ENCODE data around the gene RNF213.

The RNF213 gene

DNA sequence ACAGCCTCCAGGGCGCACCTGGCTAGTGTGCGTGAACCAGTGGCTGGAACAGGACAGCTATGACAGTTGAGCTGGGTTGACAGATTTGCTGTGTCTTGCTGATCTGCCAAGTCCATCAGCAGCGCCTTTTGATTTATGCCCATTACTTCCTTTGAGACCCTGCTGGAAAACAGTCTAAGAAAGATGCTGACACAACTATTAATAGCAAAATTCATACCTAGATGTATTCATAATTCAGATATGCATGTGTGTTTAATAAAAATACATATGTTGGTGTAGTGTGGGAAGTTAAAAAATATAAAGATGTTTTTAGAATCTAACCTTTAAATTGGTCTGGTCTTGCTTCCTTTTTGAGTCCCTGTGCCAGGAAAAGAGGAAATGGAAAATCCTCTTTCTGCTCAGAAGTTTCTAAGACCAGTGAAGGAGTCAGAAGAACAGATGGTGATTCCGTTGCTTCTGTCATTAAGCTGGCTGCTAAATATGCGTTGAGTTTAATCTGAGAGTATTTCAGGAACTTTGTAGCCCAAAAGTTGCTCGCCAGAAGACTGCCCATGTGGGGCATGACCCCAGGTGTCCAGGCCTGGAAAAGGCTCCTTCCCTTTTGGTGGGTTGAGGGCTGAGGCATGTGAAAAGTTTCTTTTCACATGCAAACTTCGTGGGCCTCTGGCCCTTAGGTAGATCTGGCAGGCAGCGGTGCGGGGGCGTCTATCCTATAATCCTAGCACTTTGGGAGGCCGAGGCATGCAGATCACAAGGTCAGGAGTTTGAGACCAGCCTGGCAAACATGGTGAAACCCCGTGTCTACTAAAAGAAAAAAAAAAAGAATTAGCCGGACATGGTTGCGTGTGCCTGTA is 114.3 kb downstream of the RNF213 start:
- DNase-seq: no peak

- DNase-seq: no peak
Measured at GRCh38 chr17:80376531-80376930, 115.9 kb downstream of the RNF213 start.

DNA sequence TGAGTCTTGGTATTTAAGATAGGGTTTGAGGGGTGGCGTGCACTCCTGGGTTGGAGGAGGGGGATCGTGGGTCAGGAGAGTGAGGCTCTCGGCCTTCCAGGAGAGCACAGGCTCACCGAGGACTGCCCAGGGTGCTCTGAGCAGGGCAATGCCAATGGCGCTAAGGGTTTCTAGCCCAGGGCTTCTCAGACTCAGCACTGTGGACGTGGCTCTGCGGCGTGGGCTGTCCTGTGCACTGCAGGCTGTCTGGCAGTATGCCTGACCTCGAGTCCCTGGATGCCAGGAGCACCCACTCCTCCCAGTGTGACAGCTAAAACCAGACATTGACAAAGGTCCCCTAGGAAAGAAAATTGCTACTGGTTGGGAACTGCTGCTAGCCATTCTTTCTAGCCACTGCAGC is 117.1 kb downstream of the RNF213 start:
- DNase-seq: no peak

GRCh38 chr17:80379348-80379747 is 118.7 kb downstream of the RNF213 start:
- DNase-seq: no peak

DNA sequence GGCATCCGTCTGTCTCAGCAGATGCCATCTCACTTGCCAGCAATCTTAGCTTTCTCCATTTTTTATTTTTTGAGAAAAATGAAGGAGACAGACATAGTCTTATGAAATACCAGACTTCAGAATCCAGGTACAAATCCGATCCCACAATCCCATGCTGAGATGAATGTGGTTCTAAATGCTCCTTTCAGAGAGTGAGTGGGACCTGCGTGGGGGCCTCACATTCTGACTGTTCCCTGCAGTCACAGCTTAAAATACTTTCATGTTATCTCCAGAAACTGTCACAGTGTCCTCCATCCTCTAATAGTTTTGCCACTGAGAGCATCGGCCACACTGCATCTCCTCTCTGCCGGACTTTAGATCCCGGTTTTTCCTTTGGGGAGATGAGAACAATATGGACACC is 119.4 kb downstream of the RNF213 start:
- no peak for DNase-seq

GRCh38 chr17:80380555-80381002 is 119.9 kb downstream of the RNF213 start:
- no peak for DNase-seq

GRCh38 chr17:80381416-80381923 is 120.8 kb downstream of the RNF213 start:
- no peak for DNase-seq

DNA sequence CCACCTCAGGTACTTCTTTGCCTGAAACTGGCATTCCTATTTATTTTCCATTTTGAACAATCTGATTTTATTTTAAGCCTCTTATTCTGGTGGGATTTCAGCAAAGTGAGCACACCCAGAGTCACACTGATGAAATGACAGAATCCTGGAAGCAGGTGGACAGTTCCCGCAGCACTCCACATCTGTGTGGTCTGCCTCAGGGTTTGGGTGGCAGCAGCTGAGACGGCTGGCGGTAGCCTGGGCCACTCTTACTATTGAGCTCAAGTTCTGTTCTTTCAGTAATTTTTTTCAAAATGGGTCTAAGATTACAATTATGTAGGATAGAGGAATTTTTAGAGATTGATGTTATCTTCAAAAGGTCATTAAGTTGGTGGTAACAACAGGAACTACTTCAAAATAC is 121.8 kb downstream of the RNF213 start:
- no peak for DNase-seq

GRCh38 chr17:80382956-80383355 is 122.3 kb downstream of the RNF213 start:
- no peak for DNase-seq

GRCh38 chr17:80384078-80384960 is 123.7 kb downstream of the RNF213 start:
- no peak for DNase-seq

- no peak for DNase-seq
Measured at GRCh38 chr17:80385046-80385445, 124.4 kb downstream of the RNF213 start.

GRCh38 chr17:80386341-80386740 is 125.7 kb downstream of the RNF213 start:
- no peak for DNase-seq

DNA sequence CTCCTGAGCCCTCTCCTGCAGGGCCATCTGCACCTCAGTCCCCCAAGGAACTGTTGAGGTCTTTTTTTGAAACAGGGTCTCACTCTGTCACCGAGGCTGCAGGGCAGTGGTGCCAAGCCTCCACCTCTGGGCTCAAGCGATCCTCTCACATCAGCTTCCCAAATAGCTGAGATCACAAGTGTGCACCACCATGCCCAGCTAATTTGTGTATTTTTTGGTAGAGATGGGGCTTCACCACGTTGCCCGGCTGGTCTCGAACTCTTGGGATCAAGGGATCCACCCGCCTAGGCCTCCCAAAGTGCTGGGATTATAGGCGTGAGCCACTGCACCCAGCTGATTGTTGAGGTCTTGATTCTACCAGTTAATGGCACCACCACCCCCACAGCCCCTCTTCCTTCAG is 126.4 kb downstream of the RNF213 start:
- DNase-seq: no peak

DNA sequence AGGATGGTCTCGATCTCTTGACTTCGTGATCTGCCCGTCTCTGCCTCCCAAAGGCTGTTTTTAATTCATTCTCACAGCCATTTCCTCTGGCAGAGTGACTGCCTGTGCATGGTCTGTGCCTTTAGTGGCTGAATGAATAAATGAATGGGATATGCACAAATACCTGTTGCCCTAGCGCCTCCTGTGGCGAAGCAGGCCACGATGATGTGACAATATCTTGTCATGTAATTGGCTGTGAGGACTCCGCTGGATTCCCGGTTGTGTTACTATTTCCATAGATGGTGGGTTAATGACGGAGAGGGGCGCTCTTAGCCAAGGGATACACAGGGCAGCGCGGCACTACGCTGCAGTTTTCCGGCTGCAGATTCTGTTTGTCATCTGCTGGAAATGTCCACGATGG is 127.5 kb downstream of the RNF213 start:
- no peak for DNase-seq

GRCh38 chr17:80388601-80389000 is 127.9 kb downstream of the RNF213 start:
- no peak for DNase-seq

GRCh38 chr17:80389011-80389995 is 128.7 kb downstream of the RNF213 start:
- DNase-seq: no peak

DNA sequence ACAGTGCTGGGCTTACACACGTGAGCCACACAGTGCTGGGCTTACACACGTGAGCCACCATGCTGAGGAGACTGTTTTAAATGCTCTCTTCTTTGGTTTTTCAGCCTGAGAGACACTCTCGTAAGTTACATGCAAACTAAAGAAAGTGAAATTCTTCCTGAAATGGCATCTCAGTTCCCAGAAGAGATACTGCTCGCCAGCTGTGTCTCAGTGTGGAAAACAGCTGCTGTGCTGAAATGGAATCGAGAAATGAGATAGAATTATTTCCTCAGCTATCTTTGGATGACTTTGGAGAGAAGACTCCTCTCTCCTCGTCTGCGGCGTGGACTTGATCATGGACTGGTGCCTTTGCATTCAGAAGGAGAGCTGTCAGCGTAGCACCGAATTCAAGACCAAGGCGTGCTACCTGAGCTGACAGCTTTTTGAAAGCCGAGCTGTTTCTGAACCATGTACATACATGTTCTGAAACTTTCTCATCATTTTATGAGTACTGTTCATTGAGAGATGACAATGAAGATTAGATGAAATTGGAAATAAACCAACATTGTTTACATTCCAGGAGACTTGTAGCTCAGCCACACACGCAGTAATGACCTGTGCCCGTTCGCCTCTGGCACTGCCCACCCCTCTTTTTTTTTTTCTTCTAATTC is 132.7 kb downstream of the RNF213 start:
- no peak for DNase-seq

DNA sequence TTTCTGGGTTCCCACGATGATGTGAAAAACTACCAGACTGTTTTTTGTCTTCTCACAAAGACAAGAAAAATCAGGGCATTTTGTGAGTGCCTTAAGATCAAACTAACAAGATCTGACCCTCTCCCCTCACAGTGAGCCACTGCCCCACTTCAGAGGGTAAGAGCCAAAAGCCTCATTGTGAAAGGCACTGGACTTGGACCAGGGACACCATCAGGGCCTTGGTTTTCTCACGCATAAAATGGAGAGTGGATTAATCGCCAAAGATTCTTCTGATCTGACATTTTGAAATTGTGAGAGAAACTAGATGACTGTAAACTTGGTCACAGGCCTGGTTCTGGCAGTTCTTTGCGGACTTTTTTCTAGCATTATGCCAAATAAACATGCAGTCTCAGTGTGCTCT is 133.3 kb downstream of the RNF213 start:
- no peak for DNase-seq

DNA sequence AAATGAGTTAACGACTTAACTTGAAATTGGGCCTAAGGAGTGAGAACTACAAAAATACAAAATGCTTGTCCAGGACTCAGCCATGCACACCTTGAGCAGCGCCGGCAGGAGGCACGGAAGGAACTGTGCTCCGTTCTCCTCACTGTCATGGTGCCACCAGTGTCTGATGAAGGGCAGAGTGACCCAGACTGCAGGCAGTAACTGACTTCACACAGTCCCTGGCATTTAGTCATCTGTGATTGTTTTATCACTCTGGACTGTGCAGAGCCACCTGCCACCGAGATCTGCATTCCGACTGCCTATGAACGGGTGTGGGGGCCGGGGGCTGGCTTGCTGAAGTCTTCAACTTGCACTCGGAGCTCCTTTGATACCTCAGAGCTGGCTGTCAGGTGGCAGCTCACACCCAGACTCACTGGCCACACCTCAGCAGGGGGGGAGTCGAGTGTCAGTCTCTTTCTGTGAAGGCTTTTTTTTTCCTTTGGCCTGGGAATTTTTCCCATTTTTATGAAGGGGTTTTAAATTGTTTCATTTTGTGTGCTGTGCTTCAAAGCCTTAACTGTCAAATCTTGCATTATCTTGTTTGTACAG is 134.1 kb downstream of the RNF213 start:
- no peak for DNase-seq

DNA sequence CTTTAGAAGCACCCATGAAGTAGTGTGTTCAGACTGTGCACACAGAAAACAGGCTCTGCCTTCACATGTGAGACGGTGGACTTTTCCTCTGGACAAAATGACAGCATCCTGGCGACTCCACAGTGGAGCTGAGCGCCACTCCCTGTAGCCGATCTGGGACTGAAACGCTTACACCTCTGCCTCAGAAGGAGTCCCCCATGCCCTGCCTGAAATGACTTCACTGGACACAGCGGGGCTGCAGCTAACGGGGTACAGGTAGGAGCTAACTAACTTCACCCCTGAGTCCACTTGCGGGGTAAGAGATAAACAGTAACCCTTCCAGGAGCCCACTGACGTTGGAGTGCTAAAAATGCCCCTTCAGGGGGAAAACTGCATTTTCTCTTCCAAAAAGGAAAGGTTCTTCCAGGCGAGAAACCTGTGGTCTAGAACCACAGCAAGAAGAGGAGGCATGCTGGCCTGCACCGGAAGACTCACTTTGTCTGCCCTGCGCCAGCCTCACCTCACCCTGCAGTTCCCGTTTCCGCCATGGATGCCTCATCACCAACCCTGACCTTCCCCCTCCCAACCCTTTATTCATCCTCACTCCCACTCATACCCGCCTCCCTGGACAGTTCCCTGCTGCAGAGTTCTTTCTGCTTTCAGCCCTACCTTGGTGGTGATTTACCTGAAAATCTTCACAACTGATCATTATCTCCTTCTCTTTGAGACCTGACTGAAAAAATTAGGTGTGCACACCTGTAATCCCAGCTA is 134.9 kb downstream of the RNF213 start:
- no peak for DNase-seq
